ENCODE measurements around the gene SHANK2. TPM values are rescaled to one million over a fixed set of nuclear protein-coding genes. Genes with fewer than 3 reads are reported as not detected.

Gene SHANK2
- total and polyA plus RNA-seq, 11 donors = under 0.01 to 1.5 (median 0.31) TPM; not detected in 5

DNA sequence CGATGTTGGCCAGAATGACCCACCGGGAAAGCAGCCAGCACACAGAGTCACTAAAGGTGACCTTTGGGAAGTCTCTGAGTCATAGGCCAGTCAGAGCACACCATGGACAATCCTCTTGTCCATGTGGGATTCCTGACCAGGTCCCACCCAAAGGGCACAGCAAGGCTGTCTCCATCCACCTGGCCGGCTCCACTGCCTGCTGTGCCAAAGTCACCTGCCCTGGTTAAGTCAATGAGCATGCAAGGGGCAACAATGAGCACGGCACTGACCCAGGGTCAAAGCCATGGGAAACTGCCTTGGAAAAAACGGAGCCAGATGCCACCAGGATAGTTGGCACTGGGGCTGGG, 49.8 kb downstream of the SHANK2 start:
- H3K4me3 ChIP-seq = no peak overlapping the region
- 88 to 96% (median 89%) methylated on average over 2 to 5 of the region's 5 CpGs for WGBS, 4 donors
- peaks cover 0 to 19% (median 0%) of the 10 kb centered on the region in 9 donors for H3K27me3 ChIP-seq
- no peaks in the 10 kb centered on the region for H3K36me3 ChIP-seq
- no peak for TF ChIP-seq POLR2A (IDR thresholded peaks at IDR 0.05)
- TF ChIP-seq, protein P1, sequence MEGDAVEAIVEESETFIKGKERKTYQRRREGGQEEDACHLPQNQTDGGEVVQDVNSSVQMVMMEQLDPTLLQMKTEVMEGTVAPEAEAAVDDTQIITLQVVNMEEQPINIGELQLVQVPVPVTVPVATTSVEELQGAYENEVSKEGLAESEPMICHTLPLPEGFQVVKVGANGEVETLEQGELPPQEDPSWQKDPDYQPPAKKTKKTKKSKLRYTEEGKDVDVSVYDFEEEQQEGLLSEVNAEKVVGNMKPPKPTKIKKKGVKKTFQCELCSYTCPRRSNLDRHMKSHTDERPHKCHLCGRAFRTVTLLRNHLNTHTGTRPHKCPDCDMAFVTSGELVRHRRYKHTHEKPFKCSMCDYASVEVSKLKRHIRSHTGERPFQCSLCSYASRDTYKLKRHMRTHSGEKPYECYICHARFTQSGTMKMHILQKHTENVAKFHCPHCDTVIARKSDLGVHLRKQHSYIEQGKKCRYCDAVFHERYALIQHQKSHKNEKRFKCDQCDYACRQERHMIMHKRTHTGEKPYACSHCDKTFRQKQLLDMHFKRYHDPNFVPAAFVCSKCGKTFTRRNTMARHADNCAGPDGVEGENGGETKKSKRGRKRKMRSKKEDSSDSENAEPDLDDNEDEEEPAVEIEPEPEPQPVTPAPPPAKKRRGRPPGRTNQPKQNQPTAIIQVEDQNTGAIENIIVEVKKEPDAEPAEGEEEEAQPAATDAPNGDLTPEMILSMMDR (IDR thresholded peaks at IDR 0.05) = no peak
- H3K27ac ChIP-seq = no peak overlapping the region
- intact Hi-C loops (cut with DNase I) = no loop called here
- H3K9me3 ChIP-seq = no peaks in the 10 kb centered on the region
- DNase-seq (no peak), ATAC-seq (no peak)
- no peaks in the 10 kb centered on the region for H3K4me1 ChIP-seq

Other genes with a start within 250 kb of the SHANK2 start
- gene DHCR7, start 195.8 kb upstream of the SHANK2 start, total RNA-seq = 10 to 100 TPM; 19.8 to 44.5 (median 30.8) TPM
- 10 to 100 TPM; 12.6 to 22.2 TPM for gene DHCR7, start 195.8 kb upstream of the SHANK2 start, polyA plus RNA-seq
- gene NADSYN1, start 200.6 kb upstream of the SHANK2 start, total RNA-seq = 10 to 100 TPM; 11.4 to 41.9 (median 18.0) TPM
- 10 to 100 TPM; 19.4 to 23.4 TPM for gene NADSYN1, start 200.6 kb upstream of the SHANK2 start, polyA plus RNA-seq